ENCODE results near the gene CDK18. TPM values are rescaled to one million over a fixed set of nuclear protein-coding genes. Genes with fewer than 3 reads are reported as not detected.

The CDK18 gene
- total and polyA plus RNA-seq, 2 donors from 2014 or later, result 25.7 to 36.3 TPM

DNA sequence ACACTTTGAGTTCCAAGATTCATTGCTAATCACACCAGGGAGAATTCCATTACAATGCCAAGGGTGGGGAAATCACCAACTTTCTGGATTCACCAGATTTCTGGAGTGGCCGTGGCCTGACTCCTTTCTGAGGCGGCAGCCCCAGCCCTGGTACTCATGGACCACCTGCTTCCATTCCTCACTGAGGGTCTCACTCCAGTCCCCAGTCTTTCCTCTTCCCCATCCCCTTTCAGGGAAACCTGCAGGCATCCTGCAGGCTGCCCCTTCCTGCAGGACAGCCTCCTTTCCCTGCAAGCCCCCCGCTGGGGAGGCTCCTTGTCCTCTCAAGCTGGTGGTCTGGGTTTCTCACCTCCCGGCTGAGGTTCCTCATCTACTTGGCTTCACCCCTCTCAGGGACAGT lies 12.7 kb upstream of the CDK18 start:
- H3K9me3 ChIP-seq (ENCODE audit: control insufficient read depth in 2 of 3, insufficient read depth in 1 of 3, low read length in 3 of 3), result no peaks in the 10 kb centered on the region
- H3K27ac ChIP-seq (ENCODE audit: low read depth in 2 of 2, low read length in 2 of 2), result no peak overlapping the region
- H3K4me1 ChIP-seq (ENCODE audit: control insufficient read depth in 2 of 3, insufficient read depth in 2 of 3, low read depth in 1 of 3, low read length in 3 of 3), result peaks cover 0 to 14% (median 5%) of the 10 kb centered on the region in 3 donors
- FAIRE-seq (no peak), DNase-seq (no peak)
- no peak overlapping the region for H3K4me3 ChIP-seq (ENCODE audit: low read length in 3 of 3)
- H3K9ac ChIP-seq (ENCODE audit: low read length in 3 of 3), result no peak overlapping the region
- H3K27me3 ChIP-seq (ENCODE audit: control insufficient read depth, insufficient read depth, low read length), result no peaks in the 10 kb centered on the region
- TF ChIP-seq, protein P1, sequence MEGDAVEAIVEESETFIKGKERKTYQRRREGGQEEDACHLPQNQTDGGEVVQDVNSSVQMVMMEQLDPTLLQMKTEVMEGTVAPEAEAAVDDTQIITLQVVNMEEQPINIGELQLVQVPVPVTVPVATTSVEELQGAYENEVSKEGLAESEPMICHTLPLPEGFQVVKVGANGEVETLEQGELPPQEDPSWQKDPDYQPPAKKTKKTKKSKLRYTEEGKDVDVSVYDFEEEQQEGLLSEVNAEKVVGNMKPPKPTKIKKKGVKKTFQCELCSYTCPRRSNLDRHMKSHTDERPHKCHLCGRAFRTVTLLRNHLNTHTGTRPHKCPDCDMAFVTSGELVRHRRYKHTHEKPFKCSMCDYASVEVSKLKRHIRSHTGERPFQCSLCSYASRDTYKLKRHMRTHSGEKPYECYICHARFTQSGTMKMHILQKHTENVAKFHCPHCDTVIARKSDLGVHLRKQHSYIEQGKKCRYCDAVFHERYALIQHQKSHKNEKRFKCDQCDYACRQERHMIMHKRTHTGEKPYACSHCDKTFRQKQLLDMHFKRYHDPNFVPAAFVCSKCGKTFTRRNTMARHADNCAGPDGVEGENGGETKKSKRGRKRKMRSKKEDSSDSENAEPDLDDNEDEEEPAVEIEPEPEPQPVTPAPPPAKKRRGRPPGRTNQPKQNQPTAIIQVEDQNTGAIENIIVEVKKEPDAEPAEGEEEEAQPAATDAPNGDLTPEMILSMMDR (IDR thresholded peaks at IDR 0.05; ENCODE audit: borderline replicate concordance, extremely low read depth, insufficient read depth), result no peak
- no peaks in the 10 kb centered on the region for H3K36me3 ChIP-seq (ENCODE audit: control insufficient read depth in 2 of 3, insufficient read depth in 3 of 3, low read length in 3 of 3)
- intact Hi-C loops (cut with DNase I), result no loop called here

- FAIRE-seq (no peak), DNase-seq (peak in 2 of 5 donors; percentile 22 to 55)
- Histone ChIP-seq H3K4me3 (ENCODE audit: low read length in 3 of 3) (no peak overlapping the region), H3K27me3 (ENCODE audit: control insufficient read depth, insufficient read depth, low read length) (no peaks in the 10 kb centered on the region), H3K4me1 (ENCODE audit: control insufficient read depth in 2 of 3, insufficient read depth in 2 of 3, low read depth in 1 of 3, low read length in 3 of 3) (peaks cover 0 to 14% (median 5%) of the 10 kb centered on the region in 3 donors), H3K9me3 (ENCODE audit: control insufficient read depth in 2 of 3, insufficient read depth in 1 of 3, low read length in 3 of 3) (no peaks in the 10 kb centered on the region), H3K27ac (ENCODE audit: low read depth in 2 of 2, low read length in 2 of 2) (no peak overlapping the region), H3K9ac (ENCODE audit: low read length in 3 of 3) (peak overlapping the region in 1 of 3 donors; percentile 12), H3K36me3 (ENCODE audit: control insufficient read depth in 2 of 3, insufficient read depth in 3 of 3, low read length in 3 of 3) (no peaks in the 10 kb centered on the region)
- intact Hi-C loops (cut with DNase I), result no loop called here
- TF ChIP-seq, protein P1 (IDR thresholded peaks at IDR 0.05; ENCODE audit: borderline replicate concordance, extremely low read depth, insufficient read depth), result no peak
Measured at GRCh38 chr1:205492201-205492667, 12.2 kb upstream of the CDK18 start.

- FAIRE-seq, result no peak
- no peak overlapping the region for H3K4me3 ChIP-seq (ENCODE audit: low read length in 3 of 3)
Measured at GRCh38 chr1:205492774-205493173, 11.7 kb upstream of the CDK18 start.

More at GRCh38 chr1:205492774-205493173, 11.7 kb upstream of the CDK18 start:
- no peak for DNase-seq
- TF ChIP-seq, protein P1 (IDR thresholded peaks at IDR 0.05; ENCODE audit: borderline replicate concordance, extremely low read depth, insufficient read depth), result no peak
- Histone ChIP-seq H3K4me1 (ENCODE audit: control insufficient read depth in 2 of 3, insufficient read depth in 2 of 3, low read depth in 1 of 3, low read length in 3 of 3) (peaks cover 0 to 14% (median 5%) of the 10 kb centered on the region in 3 donors), H3K27ac (ENCODE audit: low read depth in 2 of 2, low read length in 2 of 2) (peak overlapping the region in 1 of 2 donors; percentile 42), H3K9ac (ENCODE audit: low read length in 3 of 3) (no peak overlapping the region), H3K9me3 (ENCODE audit: control insufficient read depth in 2 of 3, insufficient read depth in 1 of 3, low read length in 3 of 3) (no peaks in the 10 kb centered on the region), H3K36me3 (ENCODE audit: control insufficient read depth in 2 of 3, insufficient read depth in 3 of 3, low read length in 3 of 3) (no peaks in the 10 kb centered on the region), H3K27me3 (ENCODE audit: control insufficient read depth, insufficient read depth, low read length) (no peaks in the 10 kb centered on the region)
- intact Hi-C loops (cut with DNase I), result no loop called here
